Activated CD8-positive, alpha-beta memory T cell treated with anti-CD3 and anti-CD28 coated beads for 1 hour (primary cell): Measurements from ENCODE around the gene SLC9C1.

Source experiments
- DNase-seq, 2 donors: peaks; one replicate each; pipeline ENCODE4 v3.0.0-alpha.2; 2020; ENCODE audit warnings: low read depth in 1 of 2; ENCODE audit errors: extremely low read depth in 1 of 2

Gene SLC9C1

GRCh38 chr3:112132975-112133448 is 161.0 kb downstream of the SLC9C1 start, which contains the start of gene GCSAM:
TSS of gene GCSAM (minus strand) at chr3:112133248. CDS start at chr3:112133120, 128 bp downstream.
- DNase-seq: peak; percentile 25 to 40

GRCh38 chr3:112132554-112132953 is 161.5 kb downstream of the SLC9C1 start:
- no peak for DNase-seq

- no peak for DNase-seq
Observed at GRCh38 chr3:112132088-112132487, 161.9 kb downstream of the SLC9C1 start.

- no peak for DNase-seq
Observed at GRCh38 chr3:112131111-112131510, 162.9 kb downstream of the SLC9C1 start.

GRCh38 chr3:112130638-112130993 is 163.4 kb downstream of the SLC9C1 start:
- no peak for DNase-seq

GRCh38 chr3:112129925-112130637 is 163.9 kb downstream of the SLC9C1 start:
- no peak for DNase-seq

- peak; percentile 11 to 22 for DNase-seq
Observed at GRCh38 chr3:112128843-112129727, 164.9 kb downstream of the SLC9C1 start.

- DNase-seq: no peak
Observed at GRCh38 chr3:112127522-112128494, 166.2 kb downstream of the SLC9C1 start.

GRCh38 chr3:112126511-112126911 is 167.5 kb downstream of the SLC9C1 start:
- DNase-seq: no peak

- no peak for DNase-seq
Observed at GRCh38 chr3:112124907-112125607, 169.0 kb downstream of the SLC9C1 start.

GRCh38 chr3:112123548-112123947 is 170.5 kb downstream of the SLC9C1 start:
- no peak for DNase-seq

GRCh38 chr3:112122870-112123269 is 171.1 kb downstream of the SLC9C1 start:
- DNase-seq: no peak

GRCh38 chr3:112121577-112122547 is 172.2 kb downstream of the SLC9C1 start:
- no peak for DNase-seq

GRCh38 chr3:112119962-112120836 is 173.8 kb downstream of the SLC9C1 start:
- no peak for DNase-seq

GRCh38 chr3:112117841-112118571 is 176.0 kb downstream of the SLC9C1 start:
- no peak for DNase-seq

- DNase-seq: no peak
Observed at GRCh38 chr3:112117415-112117814, 176.6 kb downstream of the SLC9C1 start.

GRCh38 chr3:112116748-112117186 is 177.2 kb downstream of the SLC9C1 start:
- DNase-seq: no peak
